GM19023 (cell line): Measurements from ENCODE around the gene MSI1.
"Not testable (repeated sequence)": the region's sequence is repeated elsewhere in the genome, so short reads cannot be mapped to it uniquely, and the experiment has no call there.

Experiments
- ATAC-seq: cut with Tn5 transposase; IDR thresholded peaks from one replicate; pipeline ENCODE4 v1.9.1; 2021; ENCODE audit warnings: mild to moderate bottlenecking, moderate library complexity; ENCODE audit not compliant: unreplicated experiment

The MSI1 gene

DNA sequence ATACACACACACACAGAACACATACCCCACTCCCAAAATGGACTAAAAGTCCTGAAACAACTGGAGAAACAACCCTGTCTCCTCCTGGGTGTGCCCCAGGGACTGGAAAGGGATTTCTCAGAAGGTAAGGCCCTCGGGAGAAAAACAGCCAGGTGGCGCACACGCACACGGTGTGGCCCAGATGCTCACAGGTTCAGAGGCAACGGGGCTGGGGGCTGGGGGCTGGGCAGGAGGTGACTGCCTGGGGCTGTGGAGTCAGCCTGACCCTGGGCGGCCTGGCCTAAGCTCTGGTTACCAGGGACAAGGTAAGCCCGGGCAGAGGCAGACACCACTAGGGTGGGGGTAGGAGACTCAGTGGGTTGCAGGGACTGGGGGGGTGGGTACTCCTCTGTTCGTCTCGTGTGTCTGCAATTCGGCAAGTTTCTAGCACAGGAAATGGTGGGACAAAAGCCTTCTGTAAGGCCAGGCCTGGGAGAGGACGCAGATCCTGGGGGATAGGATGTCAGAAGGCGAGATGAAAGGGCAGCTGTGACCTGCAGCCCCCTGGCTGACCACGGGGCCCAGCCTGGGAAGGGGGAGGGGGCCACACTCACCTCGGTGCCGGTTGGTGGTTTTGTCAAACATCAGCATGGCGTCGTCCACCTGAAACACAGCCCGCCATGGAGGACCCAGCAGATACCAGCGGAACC, 10.4 kb downstream of the MSI1 start:
- ATAC-seq, result no peak

DNA sequence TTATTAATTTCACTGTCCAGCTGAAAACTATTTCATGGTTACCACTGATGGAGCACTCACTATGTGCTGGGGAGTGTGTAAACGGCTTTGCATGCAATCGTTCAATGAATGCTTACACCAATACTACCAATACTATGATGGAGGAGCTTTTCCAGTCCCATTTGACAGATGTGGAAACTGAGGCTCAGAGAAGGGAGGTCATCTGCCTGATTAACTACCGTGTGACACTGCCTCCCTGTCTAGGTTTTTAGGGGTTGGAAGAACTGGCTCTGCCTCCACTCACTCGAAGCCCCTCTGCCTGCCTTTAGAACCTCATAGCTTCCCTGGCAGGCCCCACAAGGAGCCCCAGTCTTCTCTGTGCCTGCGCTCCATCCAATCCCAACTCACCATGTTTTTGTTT, 11.9 kb downstream of the MSI1 start:
- no peak for ATAC-seq

DNA sequence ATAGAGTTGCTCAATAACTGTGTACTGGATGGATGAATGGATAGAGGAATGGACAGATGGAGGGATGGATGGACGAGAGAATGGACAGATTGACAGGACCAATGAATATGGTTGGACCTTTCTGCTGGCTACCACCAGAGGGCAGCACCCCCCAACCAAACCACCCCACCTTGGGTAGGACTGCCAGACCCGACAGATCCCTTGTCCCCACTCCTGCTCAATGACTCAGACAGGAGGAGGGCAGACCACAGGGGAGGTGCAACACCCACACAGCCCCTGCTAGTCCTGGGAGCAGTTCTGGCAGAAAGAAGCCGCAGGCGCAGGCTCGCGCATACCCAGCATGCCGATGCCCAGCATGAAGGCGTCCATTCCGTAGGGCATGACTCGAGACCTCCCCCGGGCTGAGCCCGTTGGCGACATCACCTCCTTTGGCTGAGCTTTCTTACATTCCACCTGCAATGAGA, 12.4 kb downstream of the MSI1 start:
- peak; percentile 54 for ATAC-seq

DNA sequence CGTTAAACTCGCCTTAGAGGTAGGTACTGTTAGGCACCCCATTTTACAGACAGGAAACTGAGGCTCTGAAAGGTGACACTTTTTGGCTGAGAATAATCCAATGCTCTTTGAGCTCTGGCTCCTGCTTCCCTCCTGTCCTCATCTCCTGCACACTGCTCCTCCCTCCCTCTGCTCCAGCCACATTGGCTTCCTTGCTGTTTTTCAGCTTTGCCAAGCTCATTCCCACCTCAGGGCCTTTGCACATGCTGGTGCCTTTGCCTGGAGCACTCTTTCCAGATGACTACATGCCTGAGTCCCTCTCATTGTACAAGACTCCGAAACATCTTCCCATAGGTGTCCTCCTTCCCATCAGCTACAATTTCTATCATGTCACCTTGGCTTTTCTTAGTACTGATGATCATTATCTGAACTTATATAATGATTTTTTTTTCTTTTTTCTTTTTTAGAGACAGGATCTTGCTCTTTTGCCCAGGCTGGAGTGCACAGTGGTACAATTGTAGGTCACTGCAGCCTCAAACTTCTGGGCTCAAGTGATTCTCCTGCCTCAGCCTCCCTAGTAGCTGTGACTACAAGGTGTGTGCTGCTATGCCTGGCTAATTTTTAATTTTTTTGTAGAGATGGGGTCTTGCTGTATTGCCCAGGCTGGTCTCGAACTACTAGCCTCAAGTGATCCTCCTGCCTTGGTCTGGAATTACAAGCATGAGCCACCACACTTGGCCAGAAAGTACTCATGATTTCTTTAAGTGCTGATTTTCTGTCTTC, 15.2 kb downstream of the MSI1 start:
- no peak for ATAC-seq

DNA sequence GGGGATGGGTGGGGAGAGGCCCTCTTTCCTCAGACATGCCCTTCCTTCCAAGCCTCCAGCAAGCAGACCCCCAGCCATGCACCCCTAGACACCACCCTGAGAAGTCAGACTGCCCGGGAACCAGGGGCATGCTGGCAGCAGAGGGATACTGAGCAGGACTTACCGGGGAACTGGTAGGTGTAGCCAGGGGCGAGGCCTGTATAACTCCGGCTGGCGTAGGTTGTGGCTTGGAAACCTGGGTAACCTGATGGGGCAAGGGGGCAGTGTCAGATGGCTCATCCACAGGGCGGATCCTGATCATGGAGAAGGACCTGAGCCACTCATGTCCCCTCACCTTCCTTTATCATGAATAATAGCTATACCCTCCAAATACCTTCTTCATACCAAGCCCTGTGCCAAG, 15.8 kb downstream of the MSI1 start:
- ATAC-seq, result no peak

DNA sequence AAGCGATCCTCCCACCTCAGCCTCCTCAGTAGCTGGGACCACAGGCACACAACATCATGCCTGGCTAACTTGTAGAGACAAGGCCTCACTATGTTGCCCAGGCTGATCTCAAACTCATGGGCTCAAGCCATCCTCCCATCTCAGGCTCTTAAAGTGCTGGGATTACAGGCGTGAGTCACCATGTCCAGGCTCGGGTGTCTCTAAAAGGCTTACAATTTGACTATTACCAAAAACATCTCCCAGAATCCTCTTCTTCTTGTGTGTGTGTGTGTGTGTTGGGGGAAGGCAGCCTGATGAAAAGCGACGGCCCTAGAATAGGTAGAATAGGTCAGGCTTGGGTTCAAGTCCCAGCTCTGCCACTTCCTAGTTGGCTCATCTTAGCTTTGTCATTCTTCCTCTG, 16.8 kb downstream of the MSI1 start:
- no peak for ATAC-seq

DNA sequence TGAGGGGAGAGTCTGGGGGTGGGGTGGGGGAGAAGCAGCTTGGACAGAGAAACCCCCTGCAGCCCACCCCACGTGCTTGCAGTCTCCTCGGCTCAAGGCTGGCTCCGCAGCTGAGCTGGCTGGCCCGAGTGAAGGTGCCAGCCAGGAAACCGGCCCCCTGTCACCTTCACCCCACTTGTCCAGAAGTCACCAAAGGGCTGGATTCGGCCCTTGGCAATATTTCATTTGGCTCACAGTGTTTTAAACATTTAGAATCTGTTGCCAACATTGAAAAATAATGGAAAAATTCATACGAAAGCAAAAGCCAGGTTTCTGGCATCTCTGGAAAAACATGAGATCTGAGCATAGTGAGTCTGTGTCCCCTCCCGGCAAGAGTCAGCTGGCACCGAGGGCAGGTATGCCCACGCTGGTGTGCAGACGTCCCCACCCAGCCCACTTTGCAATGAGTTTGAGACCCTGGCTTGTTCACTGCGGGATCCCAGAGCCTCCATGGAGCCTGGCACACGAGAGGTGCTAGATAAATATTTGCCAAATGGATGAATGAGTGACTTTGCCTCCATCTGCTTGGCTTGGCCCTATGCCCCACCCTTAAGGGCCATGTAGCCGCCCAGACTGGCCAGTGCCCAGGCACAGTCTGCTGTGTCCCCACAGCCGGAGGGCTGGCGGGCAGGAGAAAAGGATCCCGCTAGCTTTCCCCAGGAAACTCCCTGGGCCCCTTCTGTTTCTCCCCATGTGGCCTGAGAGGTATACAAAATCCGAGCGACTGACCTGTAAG, 18.2 kb downstream of the MSI1 start:
- ATAC-seq, result no peak

DNA sequence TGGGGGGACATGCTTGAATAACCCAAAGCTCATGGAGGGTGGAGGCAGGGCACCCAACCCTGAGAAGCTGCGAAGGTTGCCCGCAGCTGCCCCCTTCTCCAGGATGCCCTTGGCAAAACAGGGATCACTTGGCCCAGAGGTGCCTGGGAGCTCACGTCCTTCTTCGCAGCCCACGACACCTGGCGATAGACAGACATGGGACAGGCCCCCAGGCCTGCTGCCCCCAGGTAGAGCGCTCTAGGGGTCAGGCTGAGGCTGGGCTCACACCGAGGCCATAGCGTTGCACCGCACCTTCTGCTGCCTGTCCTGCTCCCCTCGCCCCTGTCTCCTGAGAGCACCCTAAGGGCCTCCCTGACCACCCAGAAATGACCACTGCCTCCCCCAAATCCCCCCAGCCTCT, 21.2 kb downstream of the MSI1 start:
- no peak for ATAC-seq

DNA sequence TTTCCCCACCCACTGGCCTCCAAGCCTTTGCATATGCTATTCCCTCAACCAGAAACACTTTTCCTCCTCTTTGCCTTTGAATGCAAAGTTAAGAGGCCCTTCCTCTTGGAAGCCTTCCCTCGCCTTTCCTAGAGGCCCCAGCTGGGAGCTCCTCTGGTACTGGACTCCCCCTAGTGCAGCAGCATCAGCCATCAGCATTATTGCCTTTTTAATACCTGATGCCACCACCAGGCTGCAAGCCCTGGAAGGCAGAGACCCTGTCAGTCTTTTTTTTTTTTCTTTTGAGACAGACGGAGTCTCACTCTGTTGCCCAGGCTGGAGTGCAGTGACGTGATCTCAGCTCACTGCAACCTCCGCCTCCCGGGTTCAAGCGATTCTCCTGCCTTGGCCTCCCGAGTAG, 22.3 kb downstream of the MSI1 start:
- no peak for ATAC-seq

DNA sequence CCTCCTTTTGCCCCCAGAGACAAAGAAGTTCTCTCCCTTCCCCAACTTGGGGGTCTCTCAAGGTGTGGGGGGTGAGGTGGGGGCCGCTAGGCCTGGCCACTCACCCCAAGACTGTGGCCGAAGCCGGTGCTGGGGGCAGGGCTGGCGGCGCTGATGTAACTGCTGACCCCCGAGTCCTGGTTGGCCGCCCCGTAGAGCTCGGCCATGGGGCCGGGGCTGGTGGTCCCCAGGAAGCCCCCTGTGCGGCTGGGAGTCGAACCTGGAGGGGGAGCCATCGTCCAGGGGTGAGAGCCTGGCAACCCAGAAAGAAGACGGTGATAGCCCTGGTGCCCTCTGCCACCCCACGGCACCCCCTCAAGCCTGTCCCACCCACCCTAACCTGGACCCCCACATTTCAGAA, 22.9 kb downstream of the MSI1 start:
- no peak for ATAC-seq

DNA sequence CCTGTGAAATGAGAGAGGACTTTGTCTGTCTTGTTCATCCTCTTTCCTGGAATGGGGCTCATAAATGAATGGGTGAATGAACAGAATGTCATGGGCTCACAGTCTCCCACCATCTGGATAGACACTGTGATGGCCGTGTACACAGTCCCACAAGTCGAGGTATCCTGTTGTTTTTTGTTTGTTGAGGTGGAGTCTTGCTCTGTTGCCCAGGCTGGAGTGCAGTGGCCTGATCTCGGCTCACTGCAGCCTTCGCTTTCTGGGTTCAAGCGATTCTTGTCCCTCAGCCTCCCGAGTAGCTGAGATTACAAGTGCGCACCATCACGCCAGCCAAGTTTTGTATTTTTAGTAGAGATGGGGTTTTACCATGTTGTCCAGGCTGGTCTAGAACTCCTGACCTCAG, 25.3 kb downstream of the MSI1 start:
- no peak for ATAC-seq

DNA sequence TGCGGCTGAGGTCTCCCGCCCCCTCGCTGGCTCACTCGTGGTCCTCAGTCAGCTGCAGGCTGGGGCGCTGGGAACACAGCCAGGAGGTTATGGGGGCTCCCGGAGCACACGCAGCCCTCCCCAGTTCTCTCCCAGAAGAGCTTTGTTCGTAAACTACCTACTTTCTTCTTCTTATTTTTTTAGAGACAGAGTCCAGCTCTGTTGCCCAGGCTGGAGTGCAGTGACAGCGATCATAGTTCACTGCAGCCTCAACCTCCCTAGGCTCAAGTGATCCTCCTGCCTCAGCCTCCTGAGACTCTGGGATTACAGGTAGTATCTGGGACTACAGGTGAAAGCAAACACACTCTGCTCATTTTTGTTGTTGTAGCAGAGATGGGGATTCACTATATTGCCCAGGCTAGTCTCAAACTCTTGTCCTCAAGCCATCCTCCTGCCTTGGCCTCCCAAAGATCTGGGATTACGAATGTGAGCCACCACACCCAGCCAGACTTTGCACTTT, 25.9 kb downstream of the MSI1 start:
- no peak for ATAC-seq

DNA sequence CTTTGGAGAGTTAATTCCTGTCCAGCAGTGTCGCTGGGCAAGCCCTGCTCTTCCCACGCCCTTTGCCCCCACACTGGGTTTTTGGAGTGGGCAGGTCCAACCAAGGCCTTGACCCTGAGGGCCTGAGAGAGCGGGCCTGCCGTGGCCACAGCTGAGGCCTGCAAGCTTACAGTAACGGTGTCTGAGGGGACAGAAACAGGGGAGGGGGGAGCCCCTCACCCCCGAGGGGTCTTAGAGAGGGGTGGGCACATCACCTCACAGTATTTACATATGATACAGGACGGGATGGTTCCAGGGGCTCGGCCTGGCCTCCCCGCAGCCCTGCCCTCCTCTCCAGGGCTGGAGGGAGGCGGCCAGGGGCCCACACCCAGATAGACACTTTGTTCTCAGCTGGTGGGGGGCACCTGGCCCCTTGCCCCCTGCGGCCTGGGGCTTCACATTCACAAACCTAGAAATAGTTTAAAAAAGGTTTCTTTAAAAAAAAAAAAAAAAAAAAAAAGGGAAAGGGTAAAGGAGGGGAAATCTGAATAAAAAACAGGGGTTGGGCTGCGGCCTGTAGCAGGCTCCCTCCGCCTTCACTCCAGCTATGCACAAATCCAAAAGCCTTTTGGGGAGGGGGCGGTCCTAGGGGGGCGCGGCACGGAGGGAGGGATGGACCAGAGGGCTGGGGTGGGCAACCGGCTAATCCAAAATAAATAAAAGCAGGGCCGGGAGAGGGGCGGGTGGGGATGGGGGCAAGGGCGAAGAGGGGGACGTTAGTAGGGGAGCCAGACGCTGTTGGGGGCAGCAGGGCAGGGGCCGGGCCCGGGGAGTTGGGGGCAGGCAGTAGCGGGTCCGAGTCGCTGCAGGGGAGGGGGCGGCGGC, 26.6 kb downstream of the MSI1 start:
- ATAC-seq, result no peak

DNA sequence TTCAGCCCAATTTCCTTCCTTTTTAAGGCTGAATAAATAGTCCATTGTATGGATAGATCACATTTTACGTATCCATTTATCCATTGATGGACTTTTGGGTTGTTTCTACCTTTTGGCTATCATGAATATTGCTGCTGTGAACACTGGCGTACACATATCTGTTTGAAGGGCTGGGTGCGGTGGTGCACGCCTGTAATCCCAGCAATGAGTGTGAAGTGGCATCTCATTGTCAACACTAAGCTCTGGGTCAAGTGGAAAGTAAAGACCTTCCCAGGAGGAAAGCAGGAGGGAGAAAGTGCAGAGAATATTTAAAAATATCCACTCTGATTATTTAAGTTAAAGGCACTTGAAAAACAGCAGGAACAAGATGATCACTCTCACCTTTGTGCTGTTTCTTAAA, 29.7 kb downstream of the MSI1 start:
- ATAC-seq, result no peak

DNA sequence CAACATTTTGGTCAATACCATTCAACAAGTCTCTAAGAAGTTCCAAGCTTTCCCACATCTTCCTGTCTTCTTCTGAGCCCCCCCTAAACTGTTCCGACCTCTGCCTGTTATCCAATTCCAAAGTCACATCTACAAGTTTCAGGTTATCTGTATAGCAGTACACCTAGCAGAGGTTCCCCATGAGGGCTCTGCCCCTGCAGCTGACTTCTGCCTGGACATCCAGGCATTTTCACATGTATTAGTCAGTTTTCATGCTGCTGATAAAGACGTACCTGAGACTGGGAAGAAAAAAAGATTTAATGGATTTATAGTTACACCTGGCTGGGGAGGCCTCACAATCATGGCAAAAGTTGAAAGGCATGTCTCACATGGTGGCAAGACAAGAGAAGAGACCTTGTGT, 31.2 kb downstream of the MSI1 start:
- ATAC-seq, result no peak

DNA sequence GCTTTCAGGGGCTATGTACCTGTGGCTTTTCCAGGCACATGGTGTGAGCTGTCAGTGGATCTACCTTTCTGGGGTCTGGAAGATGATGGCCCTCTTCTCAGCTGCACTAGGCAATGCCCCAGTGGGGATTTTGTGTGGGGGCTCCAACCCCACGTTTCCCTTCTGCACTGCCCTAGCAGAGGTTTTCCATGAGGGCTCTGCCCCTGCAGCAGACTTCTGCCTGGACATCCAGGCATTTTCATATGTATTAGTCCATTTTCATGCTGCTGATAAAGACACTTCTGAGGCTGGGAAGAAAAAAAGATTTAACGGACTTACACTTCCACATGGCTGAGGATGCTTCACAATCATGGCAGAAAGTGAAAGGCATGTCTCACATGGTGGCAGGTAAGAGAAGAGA, 32.6 kb downstream of the MSI1 start:
- not testable (repeated sequence) for ATAC-seq

DNA sequence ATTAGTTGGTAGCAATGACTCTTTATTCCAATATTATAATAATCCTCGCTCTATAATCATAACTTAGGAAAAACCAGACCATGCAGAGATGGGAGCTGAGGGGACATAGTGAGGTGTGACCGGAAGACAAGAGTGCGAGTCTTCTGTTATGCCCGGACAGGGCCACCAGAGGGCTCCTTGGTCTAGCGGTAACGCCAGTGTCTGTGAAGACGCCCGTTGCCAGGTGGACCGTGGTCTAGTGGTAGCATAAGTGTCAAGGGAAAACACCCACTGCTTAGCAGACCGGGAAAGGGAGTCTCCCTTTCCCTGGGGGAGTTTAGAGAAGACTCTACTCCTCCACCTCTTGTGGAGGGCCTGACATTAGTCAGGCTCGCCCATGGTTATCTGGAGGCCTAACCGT, 33.5 kb downstream of the MSI1 start:
- ATAC-seq, result not testable (repeated sequence)

DNA sequence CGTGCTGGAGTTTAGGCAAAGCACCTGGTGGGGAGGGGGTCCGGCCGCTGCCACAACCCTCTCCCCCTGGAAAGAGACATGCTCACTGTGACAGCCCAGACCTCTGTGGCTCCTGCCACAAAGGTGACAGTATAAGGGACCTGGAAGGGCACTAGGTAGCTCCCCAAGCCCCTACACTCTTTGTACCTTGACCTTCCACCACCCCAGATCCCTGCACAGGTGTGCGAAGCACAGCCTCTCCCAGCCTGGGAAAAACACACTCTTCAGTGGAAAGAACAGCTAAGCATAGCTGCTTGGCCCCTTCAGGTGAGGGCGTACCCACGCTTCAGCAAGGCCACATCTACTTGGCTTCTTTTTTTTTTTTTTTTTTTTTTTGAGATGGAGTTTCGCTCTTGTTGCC, 36.4 kb downstream of the MSI1 start:
- no peak for ATAC-seq

DNA sequence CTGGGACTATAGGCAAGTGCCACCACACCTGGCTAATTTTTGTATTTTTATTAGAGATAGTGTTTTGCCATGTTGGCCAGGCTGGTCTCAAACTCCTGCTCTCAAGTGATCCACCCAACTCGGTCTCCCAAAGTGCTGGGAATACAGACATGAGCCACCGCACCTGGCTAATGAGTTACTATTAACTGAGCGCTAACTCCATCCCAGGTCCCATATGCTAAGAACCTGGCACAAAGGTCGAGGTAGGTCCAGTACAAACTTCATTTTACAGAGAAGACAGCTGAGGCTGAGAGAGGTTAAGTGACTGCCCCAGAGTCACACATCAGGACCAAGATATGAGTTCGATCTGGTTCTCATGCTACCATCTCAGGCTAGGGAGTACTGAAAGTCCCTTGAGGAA, 36.9 kb downstream of the MSI1 start:
- no peak for ATAC-seq

DNA sequence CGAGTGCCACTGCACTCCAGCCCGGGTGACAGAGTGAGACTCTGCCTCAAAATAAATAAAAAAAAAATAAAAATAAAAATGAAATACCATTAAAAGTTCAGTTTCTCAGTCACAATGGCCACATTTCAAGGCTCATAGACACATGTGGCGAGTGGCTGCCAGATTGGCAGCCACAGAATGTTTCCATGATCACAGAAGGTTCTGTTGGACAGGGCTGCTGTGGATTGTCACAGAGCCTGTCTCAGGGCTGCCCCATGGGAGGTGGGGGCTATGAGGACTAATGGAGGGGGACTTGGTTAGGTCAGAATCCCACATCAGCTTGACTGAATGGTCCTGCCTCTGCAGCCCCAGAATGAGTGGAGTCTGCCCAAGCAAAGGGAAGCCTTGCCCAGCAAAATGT, 37.6 kb downstream of the MSI1 start:
- no peak for ATAC-seq

DNA sequence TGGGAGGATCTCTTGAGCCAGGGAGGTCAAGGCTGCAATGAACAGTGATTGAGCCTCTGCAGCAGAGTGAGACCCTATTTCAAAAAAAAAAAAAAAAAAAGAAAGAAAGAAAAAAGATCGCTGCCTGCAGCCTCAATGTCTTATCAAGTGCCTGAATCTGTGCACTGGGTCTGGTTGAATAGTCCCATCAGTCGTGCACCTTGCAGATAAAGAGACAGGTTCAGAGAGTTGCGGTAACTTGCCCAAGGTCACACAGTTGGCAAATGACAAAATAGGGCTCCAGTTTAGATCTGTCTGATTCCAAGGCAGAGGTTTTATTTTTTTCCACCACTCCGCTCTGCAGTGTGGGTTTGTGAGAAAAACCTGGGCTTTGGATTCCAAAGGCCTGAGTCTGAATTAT, 40.7 kb downstream of the MSI1 start:
- ATAC-seq, result no peak
